ENCODE results near the gene THSD8. TPM values are rescaled to one million over a fixed set of nuclear protein-coding genes. Genes with fewer than 3 reads are reported as not detected.
A peak's percentile ranks its signal among the peaks of the same experiment; 100 is the strongest.

THSD8 gene
- not detected in 2 replicates for total RNA-seq

GRCh38 chr19:12801466-12802266 lies at the start of gene THSD8, which contains the start of gene PRDX2:
THSD8 (plus strand) TSS chr19:12802069; CDS start chr19:12802072, 3 bp downstream.
PRDX2 (minus strand) TSS chr19:12801800; CDS start chr19:12801261, 539 bp downstream.
- no peak for TF ChIP-seq CTCF (IDR thresholded peaks at IDR 0.05; ENCODE audit: insufficient read depth, low read length, poor library complexity, severe bottlenecking)
- Histone ChIP-seq H3K36me3 (ENCODE audit: control insufficient read depth, insufficient read depth, low read length) (no peaks in the 10 kb centered on the region), H3K4me3 (ENCODE audit: low read depth, low read length) (peak within 1 kb of the TSS; percentile 82), H3K27me3 (ENCODE audit: control insufficient read depth, insufficient read depth, low read length) (no peaks in the 10 kb centered on the region)
- no peak for DNase-seq (ENCODE audit: low read depth)

GRCh38 chr19:12754465-12755196 lies 47.2 kb upstream of the THSD8 start:
- Histone ChIP-seq H3K27me3 (ENCODE audit: control insufficient read depth, insufficient read depth, low read length) (peaks cover 31% of the 10 kb centered on the region), H3K4me3 (ENCODE audit: low read depth, low read length) (no peak overlapping the region), H3K36me3 (ENCODE audit: control insufficient read depth, insufficient read depth, low read length) (no peaks in the 10 kb centered on the region)
- DNase-seq (ENCODE audit: low read depth): no peak
- TF ChIP-seq CTCF (IDR thresholded peaks at IDR 0.05; ENCODE audit: insufficient read depth, low read length, poor library complexity, severe bottlenecking): no peak

GRCh38 chr19:12756150-12756883 lies 45.6 kb upstream of the THSD8 start:
- H3K36me3 ChIP-seq (ENCODE audit: control insufficient read depth, insufficient read depth, low read length): no peaks in the 10 kb centered on the region

GRCh38 chr19:12757544-12758274 lies 44.2 kb upstream of the THSD8 start:
- Histone ChIP-seq H3K27me3 (ENCODE audit: control insufficient read depth, insufficient read depth, low read length) (peaks cover 6% of the 10 kb centered on the region), H3K4me3 (ENCODE audit: low read depth, low read length) (peak overlapping the region; percentile 6), H3K36me3 (ENCODE audit: control insufficient read depth, insufficient read depth, low read length) (no peaks in the 10 kb centered on the region)
- no peak for DNase-seq (ENCODE audit: low read depth)
- peak; percentile 67 for TF ChIP-seq CTCF (IDR thresholded peaks at IDR 0.05; ENCODE audit: insufficient read depth, low read length, poor library complexity, severe bottlenecking)

More at GRCh38 chr19:12756150-12756883, 45.6 kb upstream of the THSD8 start:
- no peak overlapping the region for H3K4me3 ChIP-seq (ENCODE audit: low read depth, low read length)
- H3K27me3 ChIP-seq (ENCODE audit: control insufficient read depth, insufficient read depth, low read length): peaks cover 18% of the 10 kb centered on the region
- DNase-seq (ENCODE audit: low read depth): no peak
- no peak for TF ChIP-seq CTCF (IDR thresholded peaks at IDR 0.05; ENCODE audit: insufficient read depth, low read length, poor library complexity, severe bottlenecking)

GRCh38 chr19:12759686-12760085 lies 42.2 kb upstream of the THSD8 start:
- no peak for DNase-seq (ENCODE audit: low read depth)
- TF ChIP-seq CTCF (IDR thresholded peaks at IDR 0.05; ENCODE audit: insufficient read depth, low read length, poor library complexity, severe bottlenecking): no peak
- H3K36me3 ChIP-seq (ENCODE audit: control insufficient read depth, insufficient read depth, low read length): peaks cover 2% of the 10 kb centered on the region
- H3K4me3 ChIP-seq (ENCODE audit: low read depth, low read length): no peak overlapping the region
- peaks cover 2% of the 10 kb centered on the region for H3K27me3 ChIP-seq (ENCODE audit: control insufficient read depth, insufficient read depth, low read length)
